HTERT RPE-1 (cell line): ENCODE data around the gene ACTL6A.

Experiments used
- in situ Hi-C: fragments of 300-500 bp; cut with MboI; formaldehyde crosslinking; loops from 4 replicates; pipeline ENCODE4 v1.14.3; 2020; ENCODE audit warnings: low sequenced_read_pairs

Gene ACTL6A

DNA sequence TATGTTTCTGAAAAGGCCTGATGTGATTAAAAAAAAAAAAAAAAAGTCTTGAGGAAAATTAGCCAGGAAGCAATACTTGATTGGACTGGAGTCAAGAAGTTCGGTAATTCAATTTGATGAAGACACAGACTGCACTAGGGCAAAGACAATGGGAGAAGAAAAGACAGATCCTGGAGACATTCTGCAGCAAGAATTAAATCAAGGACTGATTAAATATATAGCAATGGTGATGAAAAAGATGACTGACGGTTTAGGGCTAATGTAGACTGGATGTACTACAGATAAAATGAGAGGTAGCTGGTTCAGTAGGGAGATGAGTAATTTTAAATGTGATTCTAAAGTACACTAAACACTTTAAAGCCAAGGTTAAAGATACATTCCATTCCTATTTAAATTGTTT is 27.9 kb downstream of the ACTL6A start:
- in situ Hi-C loops: no loop called here

DNA sequence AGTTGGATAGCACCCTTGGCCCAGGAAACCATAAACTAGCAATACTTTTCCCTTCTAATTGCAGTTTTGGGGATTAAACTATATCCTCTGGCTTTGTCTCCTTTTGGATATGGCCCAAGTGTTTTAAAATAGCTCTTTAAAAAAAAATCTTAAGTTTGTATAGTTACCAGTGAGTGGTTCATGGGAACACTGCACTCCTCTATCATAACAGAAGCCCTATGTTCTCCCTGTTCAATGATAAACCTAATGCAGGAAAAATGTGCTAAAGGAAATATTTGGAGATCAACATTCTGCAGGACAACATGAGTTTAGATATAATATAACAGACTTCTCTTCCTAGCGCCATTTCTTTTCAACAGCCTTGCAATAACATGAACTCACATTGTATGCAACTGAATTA is 28.6 kb downstream of the ACTL6A start:
- in situ Hi-C loops: no loop called here

DNA sequence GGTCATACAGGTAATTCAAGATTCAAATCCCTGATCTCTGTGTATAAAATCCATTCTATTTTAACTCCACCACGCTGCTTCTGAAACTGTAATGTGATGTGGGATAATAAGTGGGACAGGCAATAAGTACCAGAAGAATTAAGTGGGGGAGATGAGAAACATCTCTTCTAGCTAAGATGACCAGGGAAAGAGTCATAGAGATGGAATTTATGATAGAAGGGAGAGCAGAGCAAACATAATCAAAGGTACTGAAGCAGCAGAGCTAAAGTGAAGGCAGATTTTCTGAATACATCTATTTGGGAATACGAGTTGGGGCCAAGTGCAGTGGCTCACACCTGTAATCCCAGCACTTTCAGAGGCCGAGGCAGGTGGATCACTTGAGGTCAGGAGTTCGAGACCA is 36.8 kb downstream of the ACTL6A start:
- in situ Hi-C loops: no loop called here

DNA sequence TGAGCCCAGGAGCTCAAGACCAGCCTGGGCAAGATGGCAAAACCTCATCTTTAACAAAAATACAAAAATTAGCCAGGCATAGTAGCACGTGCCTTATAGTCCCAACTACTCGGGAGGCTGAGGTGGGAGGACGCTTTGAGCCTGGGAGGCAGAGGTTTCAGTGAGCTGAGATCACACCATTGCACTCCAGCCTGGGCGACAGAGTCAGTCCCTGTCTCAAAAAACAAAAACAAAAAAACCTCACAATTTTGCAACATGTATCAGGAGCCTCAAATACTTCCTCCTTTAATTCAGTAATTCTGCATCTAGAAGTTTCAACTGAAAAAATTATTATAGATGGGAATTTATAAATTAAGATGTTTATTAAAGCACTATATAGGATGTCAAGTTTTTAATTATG is 40.6 kb downstream of the ACTL6A start:
- in situ Hi-C loops: no loop called here

DNA sequence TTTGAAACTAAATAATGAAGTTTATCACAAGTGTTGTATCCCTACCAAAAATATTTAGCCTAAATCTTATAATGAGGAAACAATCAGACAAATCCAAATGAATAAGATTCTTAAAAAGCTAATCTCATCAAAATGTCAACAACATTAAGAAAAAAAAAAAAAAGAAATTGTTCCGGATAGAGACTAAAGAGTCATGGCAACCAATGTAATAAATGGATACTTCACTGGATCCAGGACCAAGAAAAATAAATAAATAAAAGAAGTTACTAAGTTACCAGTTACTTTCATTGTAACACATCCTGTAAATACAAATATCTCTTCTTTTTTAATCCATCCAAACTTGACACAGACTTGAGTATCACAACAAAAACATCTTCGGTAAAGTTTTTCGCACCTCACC is 41.1 kb downstream of the ACTL6A start:
- in situ Hi-C loops: no loop called here

DNA sequence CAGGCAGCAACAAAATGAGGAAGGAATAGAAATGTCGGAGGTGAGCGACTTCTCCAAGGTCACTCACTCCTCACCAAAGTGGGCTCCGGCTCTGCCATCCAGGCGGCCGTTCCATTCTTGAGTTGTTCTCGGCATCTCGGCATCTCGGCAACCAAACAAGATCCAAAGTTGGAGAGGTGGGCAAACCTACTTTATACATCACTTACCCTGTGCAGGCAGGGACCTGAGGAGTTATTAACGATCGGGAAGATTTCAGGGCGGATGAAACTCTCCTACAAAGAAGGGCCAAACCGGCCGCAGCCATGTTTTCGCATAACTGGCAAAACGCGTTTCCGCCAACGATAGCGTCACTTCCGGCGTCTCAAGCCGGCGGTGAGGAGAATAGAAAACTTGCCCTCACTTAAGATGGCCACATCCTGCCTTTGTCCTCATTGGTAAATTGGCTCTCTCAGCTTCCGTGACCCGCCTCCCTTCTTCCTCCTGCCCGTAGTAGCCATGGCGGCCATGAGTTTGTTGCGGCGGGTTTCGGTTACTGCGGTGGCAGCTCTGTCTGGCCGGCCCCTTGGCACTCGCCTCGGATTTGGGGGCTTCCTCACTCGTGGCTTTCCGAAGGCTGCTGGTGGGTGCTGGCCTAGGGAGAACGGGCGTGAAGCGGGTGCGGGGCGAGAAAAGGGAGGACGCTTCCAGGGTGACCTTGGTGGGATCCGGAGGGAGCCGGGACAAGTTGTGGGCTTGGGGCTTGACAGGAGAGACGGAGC is 41.8 kb downstream of the ACTL6A start, which contains the start of the genes MRPL47 and NDUFB5:
Gene MRPL47, minus strand, starts transcription at position 318 of the 758 bp plus-strand sequence. Its CDS starts 14 bp downstream, at position 304.
Gene NDUFB5, plus strand, starts transcription at position 474 of the 758 bp plus-strand sequence. Its CDS starts 22 bp downstream, at position 496.
- in situ Hi-C loops: no loop called here

DNA sequence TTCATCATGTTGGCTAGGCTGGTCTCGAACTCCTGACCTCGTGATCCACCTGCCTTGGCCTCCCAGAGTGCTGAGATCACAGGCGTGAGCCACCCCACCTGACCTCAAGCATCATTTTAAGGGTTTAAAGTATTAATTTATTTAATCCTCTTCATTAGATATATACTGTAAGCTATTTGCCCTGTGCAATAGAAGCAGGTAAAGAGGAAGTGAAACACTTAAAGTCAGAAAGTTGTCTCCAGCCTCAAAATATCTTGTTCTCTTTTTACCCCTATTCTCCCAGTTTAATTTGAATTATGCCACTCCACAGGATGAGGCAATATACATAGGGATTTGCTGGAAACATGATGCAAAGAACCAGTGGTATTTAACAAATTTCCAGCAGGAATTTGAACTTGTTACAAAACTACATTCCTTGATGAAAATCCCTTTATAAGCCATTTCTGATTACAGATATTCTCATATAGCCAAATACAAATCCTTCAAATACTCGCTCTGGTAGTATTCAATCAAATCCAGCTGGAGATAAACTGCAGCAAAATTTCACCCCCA is 43.9 kb downstream of the ACTL6A start:
- in situ Hi-C loops: no loop called here

DNA sequence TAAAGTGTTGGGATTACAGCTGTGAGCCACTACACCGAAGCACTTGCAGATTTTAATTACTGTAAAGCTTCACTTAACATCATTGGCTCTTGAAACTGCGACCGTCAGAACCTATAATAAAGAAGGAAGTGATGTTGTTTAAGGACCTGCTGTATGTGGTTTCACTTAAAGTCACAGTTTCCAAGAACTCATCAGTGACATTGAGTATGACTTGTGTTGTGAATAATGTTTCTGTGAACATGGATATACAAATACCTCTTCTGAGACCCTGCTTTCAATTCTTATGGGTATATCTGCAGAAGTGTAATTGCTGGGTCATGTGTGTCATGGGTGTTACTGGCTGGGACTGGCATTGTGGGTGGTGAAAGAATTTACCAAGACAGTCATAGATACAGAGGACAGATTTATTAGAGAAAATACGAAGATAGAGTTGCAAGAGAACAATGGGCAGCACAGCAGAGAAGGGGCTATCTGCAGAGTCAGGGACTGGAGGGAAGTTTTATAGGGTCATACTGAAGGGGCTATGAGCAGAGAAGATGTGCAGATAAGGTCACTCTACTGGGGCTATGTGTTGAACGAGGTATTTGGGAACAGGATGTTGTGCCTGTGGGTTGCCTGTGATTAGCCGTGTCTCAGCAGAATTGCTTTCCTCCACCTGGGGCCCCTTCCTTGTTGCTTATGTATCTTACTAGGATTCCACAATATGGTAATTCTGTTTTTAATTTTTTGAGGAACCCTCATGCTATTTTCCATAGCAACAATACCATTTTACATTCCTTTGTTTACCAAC is 46.4 kb downstream of the ACTL6A start:
- in situ Hi-C loops: no loop called here

DNA sequence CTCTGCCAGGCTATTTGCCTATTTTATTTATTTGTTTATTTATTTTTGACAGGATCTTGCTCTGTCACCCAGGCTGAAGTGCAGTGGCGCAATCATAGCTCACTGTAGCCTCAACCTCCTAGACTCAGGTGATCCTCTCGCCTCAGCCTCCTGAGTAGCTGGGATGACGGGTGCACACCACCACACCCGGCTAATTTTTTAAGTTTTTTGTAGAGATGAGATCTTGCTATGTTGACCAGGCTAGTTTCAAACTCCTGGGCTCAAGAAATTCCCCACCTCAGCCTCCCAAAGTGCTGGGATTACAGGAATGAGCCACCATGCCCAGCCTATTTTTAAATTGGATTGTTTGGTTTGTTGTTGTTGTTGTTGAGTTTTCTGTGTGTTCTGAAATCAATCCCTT is 47.3 kb downstream of the ACTL6A start:
- in situ Hi-C loops: no loop called here

DNA sequence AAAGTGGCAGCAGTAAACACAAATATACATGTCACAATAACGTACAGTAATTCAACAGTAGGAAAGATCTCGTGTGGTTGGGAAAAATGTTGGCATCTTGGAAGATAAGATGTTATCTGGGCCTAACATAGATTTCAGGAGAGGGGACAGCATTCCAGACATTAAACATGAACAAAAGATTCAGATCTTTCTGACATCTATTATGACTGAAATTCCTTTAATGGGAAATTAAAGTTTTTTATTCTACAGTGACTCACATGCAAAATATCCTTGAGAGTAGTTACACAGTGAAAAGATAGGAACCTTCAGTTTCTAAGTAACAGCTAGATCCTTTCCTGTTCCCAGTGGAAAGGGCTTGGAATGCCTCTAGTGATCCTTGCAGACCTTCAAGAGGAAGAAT is 51.1 kb downstream of the ACTL6A start:
- in situ Hi-C loops: no loop called here

DNA sequence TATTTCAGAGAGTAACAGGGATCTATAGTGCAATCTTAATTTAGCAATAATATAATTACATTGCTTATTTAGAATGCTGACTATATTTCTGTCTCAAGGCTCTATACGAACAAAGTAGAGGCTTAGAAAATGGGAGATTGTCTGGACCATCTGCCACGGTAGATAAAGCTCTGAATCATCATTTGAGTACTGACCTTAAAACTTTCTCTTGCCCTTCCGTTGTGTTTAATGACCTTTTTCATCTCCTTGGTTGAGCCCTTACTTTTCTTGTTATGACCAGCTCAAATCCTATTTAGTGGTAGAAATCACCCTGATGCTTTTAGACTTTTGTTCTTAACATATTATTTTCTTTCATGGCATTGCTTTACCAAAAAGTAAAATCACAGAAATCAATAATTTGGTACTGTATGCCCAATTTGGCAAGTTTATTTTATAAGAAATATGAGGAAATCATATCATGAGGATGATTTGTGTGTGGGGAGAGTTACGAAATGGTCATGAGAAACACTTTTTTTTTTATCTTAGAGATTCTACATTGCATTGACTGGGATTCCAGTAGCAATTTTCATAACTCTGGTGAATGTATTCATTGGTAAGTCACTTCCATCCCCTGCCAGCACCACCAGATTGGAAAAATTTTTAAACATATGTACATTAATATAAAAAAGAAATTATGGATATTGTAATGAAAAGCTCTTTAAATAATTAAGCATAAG is 52.9 kb downstream of the ACTL6A start:
- in situ Hi-C loops: no loop called here

DNA sequence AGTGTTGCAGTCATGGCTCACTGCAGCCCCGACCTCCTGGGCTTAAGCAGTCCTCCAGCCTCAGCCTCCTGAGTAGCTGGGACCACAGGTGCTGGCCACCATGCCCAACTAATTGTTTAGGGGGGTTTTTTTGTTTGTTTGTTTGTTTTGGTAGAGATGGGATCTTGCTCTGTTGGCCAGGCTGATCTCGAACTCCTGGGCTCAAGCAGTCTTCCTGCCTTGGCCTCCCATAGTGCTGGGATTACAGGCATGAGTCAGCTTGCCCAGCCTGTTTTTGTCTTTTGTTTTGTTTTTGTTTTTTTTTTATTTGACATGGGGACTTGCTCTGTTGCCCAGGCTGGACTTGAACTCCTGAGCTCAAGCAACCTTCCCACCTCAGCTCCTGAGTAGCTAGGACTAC is 59.3 kb downstream of the ACTL6A start:
- in situ Hi-C loops: no loop called here

DNA sequence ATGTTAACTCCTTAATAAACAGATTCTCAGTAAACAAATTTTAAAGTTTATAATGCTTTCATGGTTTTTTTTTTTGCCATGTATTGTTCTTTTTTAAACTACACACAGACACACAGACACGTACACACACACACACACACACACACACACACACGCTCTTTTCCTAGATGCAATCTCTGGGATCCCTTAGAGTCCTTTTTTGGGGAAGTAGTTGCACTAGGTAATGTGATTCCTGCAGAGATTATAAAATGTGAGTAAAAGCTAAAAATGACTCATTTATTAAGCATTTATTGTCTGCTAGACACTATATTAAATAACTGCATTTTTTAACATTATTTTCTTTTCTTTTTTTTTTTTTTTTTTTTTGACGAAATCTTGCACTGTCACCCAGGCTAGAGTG is 61.7 kb downstream of the ACTL6A start:
- in situ Hi-C loops: no loop called here

DNA sequence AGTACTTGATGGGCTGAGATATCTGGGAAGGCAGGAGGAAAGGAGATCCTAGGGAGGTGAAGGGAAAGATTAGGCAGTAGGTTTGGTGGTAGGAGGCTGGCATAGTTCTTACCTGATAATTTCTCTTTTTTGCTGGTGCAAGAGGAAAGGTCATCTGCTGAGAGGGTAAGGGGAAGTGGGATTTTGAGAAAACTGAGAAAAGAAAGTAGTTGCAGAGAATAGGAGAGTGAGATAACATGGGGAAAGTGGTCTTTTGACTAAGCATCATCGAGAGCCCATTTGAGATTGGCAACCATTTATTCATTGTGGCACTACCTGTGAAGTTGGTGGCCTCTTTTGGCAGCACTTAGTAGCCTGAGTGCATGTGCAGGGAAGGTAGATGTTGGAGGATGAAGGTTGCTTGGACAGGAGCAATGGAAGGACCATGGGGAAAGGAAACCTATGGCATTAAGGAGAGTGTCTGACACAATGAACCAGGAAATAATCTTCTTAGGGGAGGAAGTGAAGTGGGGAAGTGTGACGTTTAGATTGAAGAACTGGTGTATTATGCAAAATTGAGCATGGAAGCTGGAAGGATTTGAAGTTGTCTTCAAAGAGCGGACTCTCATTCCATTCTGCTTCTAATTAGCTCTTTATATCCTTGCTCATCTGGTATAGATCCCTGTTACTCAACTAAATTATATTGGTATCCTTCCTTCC is 68.2 kb downstream of the ACTL6A start:
- in situ Hi-C loops: no loop called here
